Measurements from ENCODE around the gene ZNF784. TPM values are rescaled to one million over a fixed set of nuclear protein-coding genes. Genes with fewer than 3 reads are reported as not detected.

The ZNF784 gene
- total and polyA plus RNA-seq, 2 of the 8 experiments (the other 6 are each of a cell fraction or from before 2014, with no cell fraction given) = 6.5 to 8.0 TPM

DNA sequence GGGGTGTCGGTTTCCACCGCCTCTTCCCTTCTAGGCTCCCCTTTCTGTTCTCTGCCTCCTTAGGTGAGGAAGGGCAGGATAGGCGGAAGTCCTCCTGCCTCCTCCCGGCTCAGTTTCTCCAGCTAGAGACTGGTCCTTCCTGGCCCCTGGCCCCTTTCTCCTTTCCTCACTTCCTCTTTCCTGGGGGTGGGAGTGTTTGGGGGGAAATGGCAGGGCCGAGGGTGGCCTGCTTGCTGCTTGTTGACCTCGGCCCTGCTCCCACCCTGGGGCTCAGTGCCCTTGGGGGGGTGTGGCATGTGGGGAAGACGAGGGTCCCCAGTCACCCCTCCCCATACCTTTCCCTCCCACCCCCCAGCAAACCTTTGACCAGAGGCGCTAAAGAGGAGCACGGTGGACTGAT lies 35.5 kb upstream of the ZNF784 start:
- peaks cover 11% of the 10 kb centered on the region for H3K23me2 ChIP-seq (ENCODE audit: low read depth, low read length)
- H3K23ac ChIP-seq (ENCODE audit: insufficient read length) = no peak overlapping the region
- H2AK5ac ChIP-seq (ENCODE audit: low read depth, low read length) = no peak overlapping the region
- peaks cover 10% of the 10 kb centered on the region; the same call in 1 of the 2 replicates for H3K79me1 ChIP-seq (ENCODE audit: low read depth, low read length)
- no peak overlapping the region for H3K27ac ChIP-seq (ENCODE audit: low read depth, low read length)
- H4K8ac ChIP-seq (ENCODE audit: extremely low read depth, insufficient read depth, low read length) = no peak overlapping the region
- no peak overlapping the region for H2BK5ac ChIP-seq (ENCODE audit: low read depth, low read length)
- no peak overlapping the region for H3K18ac ChIP-seq (ENCODE audit: extremely low read depth, low read length)
- H2BK20ac ChIP-seq (ENCODE audit: low read length) = no peak overlapping the region
- no peak overlapping the region for H4K5ac ChIP-seq (ENCODE audit: insufficient read length, low read depth, low read length)
- 93% methylated on average over 6 of the region's 9 CpGs; no CpG with 5 or more reads in 1 of the 2 experiments for WGBS, 2 experiments (ENCODE audit: extremely low coverage in 1 of 2, insufficient coverage in 1 of 2, insufficient read length in 1 of 2, insufficient replicate concordance in 2 of 2, low coverage in 1 of 2, low lambda C conversion rate in 2 of 2, missing lambda C conversion rate in 1 of 2)
- H3K4me1 ChIP-seq (replicated peaks in 1 of 4; ENCODE audit: control insufficient read depth in 3 of 4, insufficient read depth in 4 of 4, low read length in 3 of 4) = peaks cover 3 to 16% (median 10%) of the 10 kb centered on the region in 4 experiments; a peak in 6 of 7 replicates
- H3K79me2 ChIP-seq (ENCODE audit: control insufficient read depth in 1 of 2, insufficient read depth in 2 of 2, low read length in 2 of 2) = peaks cover 48 to 87% of the 10 kb centered on the region in 2 experiments
- H3K4me2 ChIP-seq (ENCODE audit: insufficient read depth in 1 of 2, low read depth in 2 of 2, low read length in 2 of 2) = no peak overlapping the region
- no peak overlapping the region for H3K4me3 ChIP-seq (ENCODE audit: extremely low read depth in 1 of 4, insufficient read depth in 2 of 4, low read depth in 3 of 4, low read length in 4 of 4)
- H3K9me3 ChIP-seq (ENCODE audit: insufficient read depth in 2 of 2, low read depth in 1 of 2, low read length in 1 of 2) = no peaks in the 10 kb centered on the region
- H3K36me3 ChIP-seq (ENCODE audit: control insufficient read depth in 2 of 4, insufficient read depth in 4 of 4, low read length in 3 of 4) = peaks cover 27 to 48% (median 40%) of the 10 kb centered on the region in 4 experiments
- no peak overlapping the region for H4K91ac ChIP-seq (replicated peaks; ENCODE audit: insufficient read length, low read length)
- no peak overlapping the region for H3K56ac ChIP-seq (replicated peaks; ENCODE audit: insufficient read length, low read depth, low read length)
- no peak overlapping the region for H2AFZ ChIP-seq (ENCODE audit: low read length)
- ChIA-PET POLR2A (ENCODE audit: partially characterized antibody) (interaction anchor here (0.8 to 5.8 kb wide), 2 partner anchors 9 to 12 kb away, joined by 4 to 75 read pairs; partner anchors contain the start of gene CCDC106), CTCF (ENCODE audit: partially characterized antibody) (interaction anchor here (0.6 to 1.9 kb wide), 2 partner anchors 11 to 408 kb away, joined by 3 to 9 read pairs; no protein-coding TSS in a partner anchor)
- no peak for DNase-seq (ENCODE audit: low read depth in 1 of 2, low spot score in 2 of 2)
- H2BK12ac ChIP-seq (ENCODE audit: low read depth, low read length) = no peak overlapping the region
- TF ChIP-seq GABPA (IDR thresholded peaks at IDR 0.05; ENCODE audit: borderline replicate concordance, insufficient read depth, low read length) (no peak), BRCA1 (IDR thresholded peaks at IDR 0.05; ENCODE audit: low read depth, low read length) (no peak), RAD21 (IDR thresholded peaks at IDR 0.05 in 1 of 2, conservative IDR thresholded peaks at IDR 0.05 in 1 of 2; ENCODE audit: low read depth in 2 of 2, low read length in 2 of 2) (no peak), SUZ12 (IDR thresholded peaks at IDR 0.05; ENCODE audit: low read length) (no peak)
- TF ChIP-seq, protein P1, sequence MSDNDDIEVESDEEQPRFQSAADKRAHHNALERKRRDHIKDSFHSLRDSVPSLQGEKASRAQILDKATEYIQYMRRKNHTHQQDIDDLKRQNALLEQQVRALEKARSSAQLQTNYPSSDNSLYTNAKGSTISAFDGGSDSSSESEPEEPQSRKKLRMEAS (IDR thresholded peaks at IDR 0.05) = no peak
- no peak overlapping the region for H2BK15ac ChIP-seq (ENCODE audit: low read length)
- no peak overlapping the region for H3K14ac ChIP-seq (ENCODE audit: insufficient read length)
- no peak for FAIRE-seq
- no peak overlapping the region for H2BK120ac ChIP-seq (replicated peaks; ENCODE audit: low read depth, low read length)
- H4K20me1 ChIP-seq (replicated peaks in 1 of 2; ENCODE audit: control insufficient read depth in 1 of 2, insufficient read depth in 2 of 2, low read length in 2 of 2) = peaks cover 37 to 43% of the 10 kb centered on the region in 2 experiments
- H3K9ac ChIP-seq (replicated peaks in 1 of 4; ENCODE audit: extremely low read depth in 1 of 4, low read depth in 3 of 4, low read length in 3 of 4) = no peak overlapping the region
- no peaks in the 10 kb centered on the region for H3K27me3 ChIP-seq (replicated peaks in 1 of 4; ENCODE audit: control insufficient read depth in 3 of 4, extremely low read depth in 1 of 4, insufficient read depth in 3 of 4, low read length in 3 of 4)
- H3K4ac ChIP-seq (replicated peaks; ENCODE audit: insufficient read length, low read depth, low read length) = no peak overlapping the region
